Keratinocyte (primary cell): ENCODE measurements around the gene HSD17B14.

Source experiments
- EZH2 ChIP-seq: IDR thresholded peaks from one replicate; pipeline ENCODE4 v1.6.1; 2012; ENCODE audit warnings: inconsistent platforms, mild to moderate bottlenecking, low read length, moderate library complexity
- TF ChIP-seq, protein P1 (sequence below), 3 experiments: IDR thresholded peaks in 1 of 3; conservative IDR thresholded peaks in 1 of 3; optimal IDR thresholded peaks in 1 of 3; 2 replicates in 2 of 3; 3 replicates in 1 of 3; pipeline versions ENCODE3 to v1.5.1; 2011; ENCODE audit warnings: low read length in 3 of 3, mild to moderate bottlenecking in 3 of 3, moderate library complexity in 2 of 3, control low read depth in 1 of 3, inconsistent platforms in 1 of 3; ENCODE audit not compliant: insufficient read depth in 2 of 3; ENCODE audit errors: extremely low read depth in 1 of 3

DNA sequence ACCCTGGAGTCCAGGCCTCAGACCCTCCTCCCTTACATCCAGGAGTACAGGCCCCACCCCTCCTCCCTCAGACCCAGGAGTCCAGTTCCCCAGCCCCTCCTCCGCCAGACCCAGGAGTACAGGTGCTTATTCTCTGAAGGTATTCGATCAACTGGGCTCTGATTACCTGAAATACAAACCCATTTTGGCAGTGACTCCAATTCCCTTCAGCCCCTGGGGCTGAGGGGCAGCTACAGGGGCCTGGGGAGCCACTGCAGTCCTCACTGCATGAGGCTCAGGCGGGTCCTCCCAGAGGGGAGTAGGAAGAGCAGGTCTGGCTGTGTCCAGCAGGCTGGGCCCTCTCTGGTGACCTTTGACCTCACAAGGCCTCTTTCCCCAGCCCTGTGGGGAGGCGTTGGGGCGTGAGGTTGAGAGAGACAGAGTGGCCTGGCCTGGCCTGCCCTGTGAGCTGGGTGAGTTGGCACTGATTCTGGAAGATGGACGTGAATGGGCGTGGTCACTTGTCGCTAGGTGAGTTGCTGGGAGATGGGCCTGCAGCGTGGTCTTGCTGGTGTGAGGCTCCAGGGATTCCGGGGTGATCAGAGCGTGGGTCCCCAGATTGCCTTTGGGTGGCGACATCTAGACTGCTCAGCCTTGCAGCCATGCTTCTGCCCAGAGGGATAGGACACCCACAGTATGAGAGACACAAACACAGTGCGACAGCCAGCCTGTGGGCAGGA lies 28.5 kb downstream of the HSD17B14 start:
- TF ChIP-seq, protein P1, sequence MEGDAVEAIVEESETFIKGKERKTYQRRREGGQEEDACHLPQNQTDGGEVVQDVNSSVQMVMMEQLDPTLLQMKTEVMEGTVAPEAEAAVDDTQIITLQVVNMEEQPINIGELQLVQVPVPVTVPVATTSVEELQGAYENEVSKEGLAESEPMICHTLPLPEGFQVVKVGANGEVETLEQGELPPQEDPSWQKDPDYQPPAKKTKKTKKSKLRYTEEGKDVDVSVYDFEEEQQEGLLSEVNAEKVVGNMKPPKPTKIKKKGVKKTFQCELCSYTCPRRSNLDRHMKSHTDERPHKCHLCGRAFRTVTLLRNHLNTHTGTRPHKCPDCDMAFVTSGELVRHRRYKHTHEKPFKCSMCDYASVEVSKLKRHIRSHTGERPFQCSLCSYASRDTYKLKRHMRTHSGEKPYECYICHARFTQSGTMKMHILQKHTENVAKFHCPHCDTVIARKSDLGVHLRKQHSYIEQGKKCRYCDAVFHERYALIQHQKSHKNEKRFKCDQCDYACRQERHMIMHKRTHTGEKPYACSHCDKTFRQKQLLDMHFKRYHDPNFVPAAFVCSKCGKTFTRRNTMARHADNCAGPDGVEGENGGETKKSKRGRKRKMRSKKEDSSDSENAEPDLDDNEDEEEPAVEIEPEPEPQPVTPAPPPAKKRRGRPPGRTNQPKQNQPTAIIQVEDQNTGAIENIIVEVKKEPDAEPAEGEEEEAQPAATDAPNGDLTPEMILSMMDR (optimal IDR thresholded peaks at IDR 0.05 in 1 of 3, IDR thresholded peaks at IDR 0.05 in 1 of 3, conservative IDR thresholded peaks at IDR 0.05 in 1 of 3; ENCODE audit: extremely low read depth in 1 of 3, insufficient read depth in 2 of 3, low read length in 3 of 3): peak in 1 of 3 experiments; percentile 24
- no peak for TF ChIP-seq EZH2
